Hypothalamus (tissue), 51 donors: ENCODE data around the gene CIB2.

Experiments used
- DNase-seq, 51 donors: peaks; one replicate each; lab custom pipeline; 2025; lab: John Stamatoyannopoulos, UW

The CIB2 gene

GRCh38 chr15:78088773-78089080, 42.5 kb downstream of the CIB2 start:
- DNase-seq, result no peak

DNA sequence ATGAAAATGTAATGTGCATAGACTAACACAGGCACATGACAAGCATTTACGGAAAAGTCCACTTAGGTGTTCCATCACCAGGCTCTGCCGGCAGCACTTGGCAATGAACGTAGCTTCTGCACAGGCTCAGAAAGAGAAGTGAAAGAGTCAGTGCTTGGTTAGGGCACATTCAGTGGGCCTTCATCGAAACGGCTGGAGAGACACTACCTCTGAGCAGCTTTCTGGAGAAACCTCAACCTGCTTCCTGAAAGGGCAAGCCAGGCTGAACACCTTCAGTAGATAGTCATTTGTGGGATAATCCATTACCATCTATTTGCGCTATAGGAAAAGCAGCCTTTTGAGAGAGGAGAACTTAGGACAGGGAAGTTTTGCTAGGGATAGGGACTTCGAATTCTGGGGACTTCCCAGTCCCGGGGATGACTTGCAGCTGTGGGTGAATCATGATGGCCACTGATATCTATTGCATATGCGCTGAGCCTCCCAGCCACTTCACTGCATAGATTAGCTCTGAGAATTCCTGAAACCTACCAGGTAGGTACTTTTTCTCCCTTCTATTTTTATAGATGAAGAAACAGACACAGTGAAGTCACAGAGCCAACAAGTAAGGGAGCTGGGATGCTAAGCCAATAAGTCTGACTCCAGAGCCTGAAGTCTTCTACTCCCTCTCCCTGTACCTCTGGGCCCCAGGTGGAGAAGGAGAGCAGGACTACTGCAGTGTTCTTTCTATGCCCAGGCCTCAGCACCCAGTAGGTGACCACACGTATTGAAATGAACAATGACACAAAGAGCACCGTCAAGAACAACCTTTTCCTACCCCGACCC, 43.1 kb downstream of the CIB2 start:
- DNase-seq, result peak in 1 of 51 donors; percentile 5

DNA sequence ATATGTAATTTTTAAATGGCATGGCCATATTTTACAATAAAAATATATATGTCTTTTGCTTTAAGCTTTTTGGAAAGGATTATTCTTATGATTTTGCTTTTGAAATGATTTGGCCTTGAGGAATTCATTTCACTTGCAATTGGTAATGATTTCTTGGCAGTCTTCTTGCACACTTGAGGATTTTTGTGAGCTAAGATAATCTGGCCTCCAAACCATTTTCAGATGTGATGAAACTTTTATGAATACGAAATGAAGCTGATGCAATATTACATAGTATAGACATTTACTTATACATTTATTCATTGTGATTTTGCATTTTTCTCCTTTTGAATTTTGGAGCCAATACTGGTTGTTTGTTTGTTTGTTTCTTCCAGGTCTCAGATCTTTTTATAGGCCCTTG, 45.3 kb downstream of the CIB2 start:
- no peak for DNase-seq

DNA sequence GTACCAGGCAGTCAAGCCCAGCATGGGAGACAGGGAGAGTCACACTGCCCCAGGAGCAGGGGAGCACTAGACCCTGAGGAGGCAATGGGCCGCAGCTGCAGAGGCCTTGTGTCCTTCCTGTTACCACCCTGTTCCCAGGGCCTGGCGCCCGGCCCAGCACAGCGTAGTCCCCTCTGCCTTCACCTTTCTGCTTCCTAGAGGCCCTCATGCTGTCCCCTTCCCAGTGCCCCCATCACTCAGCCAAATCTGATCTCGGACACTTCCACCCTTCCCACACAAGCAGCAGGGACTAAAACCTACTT, 46.8 kb downstream of the CIB2 start:
- DNase-seq, result no peak

DNA sequence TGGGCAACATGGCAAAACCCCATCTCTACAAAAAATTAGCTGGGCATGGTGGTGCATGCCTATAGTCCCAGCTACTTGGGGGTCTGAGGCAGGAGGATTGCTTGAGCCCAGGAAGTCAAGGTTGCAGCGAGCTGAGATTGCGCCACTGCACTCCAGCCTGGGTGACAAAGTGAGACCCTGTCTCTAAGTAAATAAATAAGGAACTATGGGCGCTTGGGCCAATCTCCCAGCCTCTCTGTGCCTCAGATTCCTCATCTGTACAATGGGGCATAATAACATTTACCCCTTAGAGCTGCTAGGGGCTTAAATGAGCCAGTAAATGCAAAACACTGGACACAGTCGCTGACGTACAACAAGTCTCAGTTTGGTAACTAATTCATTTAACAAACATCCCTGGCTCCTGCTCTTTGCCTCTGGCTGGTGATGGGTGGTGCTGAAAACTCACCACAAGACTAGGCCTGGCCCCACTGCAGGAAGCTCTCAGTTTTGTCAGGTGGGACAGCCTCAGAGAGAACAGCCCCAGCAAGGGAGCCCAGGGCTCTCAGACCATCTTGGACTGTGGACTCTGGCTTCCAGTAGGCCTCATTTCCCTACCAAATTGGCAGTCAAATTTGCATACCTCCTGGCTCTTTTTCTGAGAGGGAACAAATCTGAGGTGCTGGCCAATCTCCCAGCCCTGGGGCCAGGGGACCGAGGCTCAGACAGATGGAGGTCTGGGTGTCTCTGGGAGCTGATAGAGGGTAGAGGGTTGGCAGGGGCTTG, 47.4 kb downstream of the CIB2 start:
- no peak for DNase-seq

DNA sequence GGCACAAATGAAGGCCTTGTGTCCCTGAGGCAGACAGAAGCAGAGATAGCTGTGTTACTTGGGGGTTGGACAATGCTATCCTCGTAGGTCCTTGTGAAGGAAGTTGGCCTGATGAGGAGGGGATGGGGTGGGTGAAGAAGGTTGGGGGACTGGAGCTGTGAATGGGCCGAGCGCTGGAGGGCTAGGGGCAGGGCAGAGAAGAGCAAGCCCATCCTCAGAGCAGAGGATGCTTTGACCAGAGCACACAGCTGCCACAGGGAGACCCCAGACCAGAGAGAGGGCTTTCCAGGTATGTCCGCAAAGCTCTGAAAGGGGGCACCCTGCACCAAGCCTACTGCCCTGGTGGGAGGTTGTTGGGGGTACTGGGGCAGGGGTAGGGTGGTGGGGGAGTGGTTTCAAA, 48.1 kb downstream of the CIB2 start:
- no peak for DNase-seq

DNA sequence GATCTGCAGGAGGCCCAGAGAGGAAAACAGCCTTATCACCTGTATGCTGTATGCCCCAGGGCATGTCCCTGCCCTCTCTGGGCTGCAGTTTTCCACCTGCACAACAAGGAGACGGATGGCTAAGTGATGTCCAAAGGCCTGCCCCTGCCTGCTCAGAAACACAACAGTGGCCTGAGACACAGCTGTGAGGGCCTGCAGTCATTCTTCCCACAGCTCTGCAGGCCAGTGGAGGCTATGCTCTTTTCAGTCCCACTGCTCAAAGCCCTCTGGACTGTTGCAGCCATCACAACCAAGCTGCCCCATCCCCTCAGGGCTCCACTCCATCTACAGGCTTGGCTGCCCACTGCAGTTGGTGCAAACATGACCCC, 48.5 kb downstream of the CIB2 start:
- DNase-seq, result no peak

DNA sequence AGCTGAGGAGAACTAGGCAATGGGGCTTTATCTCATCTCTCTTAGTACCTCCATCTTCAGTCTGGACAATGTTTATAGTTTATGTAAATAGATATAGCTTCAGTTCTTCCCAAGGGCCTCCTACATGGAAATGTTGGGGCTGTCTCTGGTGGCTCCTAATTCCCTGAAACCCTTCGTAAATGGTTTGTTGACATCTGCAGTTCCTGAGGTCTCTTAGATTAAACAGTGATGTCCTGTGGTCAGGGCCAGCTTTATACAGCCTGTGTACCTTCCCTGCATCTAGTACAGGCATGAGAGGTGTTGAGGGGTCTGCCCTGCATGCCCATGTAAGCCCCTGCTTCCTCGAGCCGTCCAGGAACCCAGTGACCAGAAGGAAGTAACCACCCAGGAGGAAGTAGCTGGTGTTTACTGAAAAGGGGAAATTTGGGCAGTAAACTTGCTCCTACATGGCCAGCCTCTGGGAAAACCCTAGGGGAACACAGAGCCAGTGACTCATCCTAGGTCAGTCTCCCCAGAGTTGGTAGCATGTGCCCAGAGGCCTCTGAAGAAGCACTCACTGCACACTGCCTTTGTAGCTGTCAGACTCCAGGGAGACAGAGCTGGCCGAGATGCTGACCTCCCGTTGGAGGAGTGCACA, 49.0 kb downstream of the CIB2 start:
- no peak for DNase-seq

GRCh38 chr15:78080088-78080460, 51.2 kb downstream of the CIB2 start:
- no peak for DNase-seq

DNA sequence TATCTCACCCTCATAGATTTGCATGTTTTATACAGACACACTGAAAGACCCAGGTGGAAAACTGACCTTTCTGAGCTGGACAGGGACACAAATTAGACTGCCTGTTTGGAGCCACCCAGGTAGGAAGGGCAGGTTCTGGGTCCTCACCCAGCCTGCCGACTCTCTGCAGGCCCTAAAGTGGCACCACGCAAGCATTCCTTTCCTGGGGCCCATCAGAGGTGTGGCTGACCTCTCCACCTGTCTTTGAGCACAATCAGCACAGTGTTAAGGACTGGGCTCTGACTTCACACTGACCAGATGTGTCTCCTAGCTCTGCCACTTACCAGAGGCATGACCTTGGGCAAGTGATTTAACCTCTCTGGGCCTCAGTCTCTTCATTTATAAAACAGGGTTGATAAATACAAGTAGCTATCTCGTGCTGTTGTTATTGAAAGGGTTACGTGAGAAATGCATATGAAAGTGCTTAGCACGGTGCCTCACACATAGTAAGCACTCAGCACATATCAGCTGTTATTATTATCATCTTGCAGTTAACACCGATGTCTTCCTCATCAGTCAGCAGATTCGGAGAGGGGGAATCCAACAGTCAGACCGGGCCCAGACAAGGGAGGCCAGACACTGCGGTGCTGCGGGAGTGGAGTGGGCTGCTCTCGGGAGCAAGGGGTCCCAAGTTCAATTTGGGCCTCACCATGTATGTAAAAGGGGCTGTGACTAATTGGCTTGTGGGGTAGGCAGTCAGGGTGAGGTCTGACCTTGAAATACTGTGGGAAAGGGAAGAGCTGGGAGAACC, 51.8 kb downstream of the CIB2 start:
- no peak for DNase-seq

DNA sequence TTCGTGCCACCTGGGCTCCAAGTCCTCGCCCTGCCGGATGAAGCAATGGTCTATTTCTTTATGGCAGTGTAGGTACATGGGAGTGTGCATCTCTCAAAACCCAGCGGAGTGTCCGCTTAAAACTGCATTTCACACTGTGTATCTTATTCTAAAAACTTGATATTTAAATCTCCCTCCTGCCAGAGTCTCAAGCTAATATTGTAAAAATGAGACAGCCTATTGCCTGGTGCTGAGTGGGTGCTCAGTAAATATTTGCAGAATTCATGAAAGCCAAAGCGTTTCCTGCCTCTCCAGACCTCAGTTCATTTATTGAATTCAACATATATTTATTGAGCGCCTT, 53.4 kb downstream of the CIB2 start:
- no peak for DNase-seq

- DNase-seq, result peak in 43 of 51 donors; percentile 23 to 80 (median 53)
Measured at GRCh38 chr15:78077053-78077870, 54.0 kb downstream of the CIB2 start, which contains the start of gene TBC1D2B. TSS of gene TBC1D2B (minus strand) at chr15:78077711. CDS start at chr15:78077652, 59 bp downstream.

DNA sequence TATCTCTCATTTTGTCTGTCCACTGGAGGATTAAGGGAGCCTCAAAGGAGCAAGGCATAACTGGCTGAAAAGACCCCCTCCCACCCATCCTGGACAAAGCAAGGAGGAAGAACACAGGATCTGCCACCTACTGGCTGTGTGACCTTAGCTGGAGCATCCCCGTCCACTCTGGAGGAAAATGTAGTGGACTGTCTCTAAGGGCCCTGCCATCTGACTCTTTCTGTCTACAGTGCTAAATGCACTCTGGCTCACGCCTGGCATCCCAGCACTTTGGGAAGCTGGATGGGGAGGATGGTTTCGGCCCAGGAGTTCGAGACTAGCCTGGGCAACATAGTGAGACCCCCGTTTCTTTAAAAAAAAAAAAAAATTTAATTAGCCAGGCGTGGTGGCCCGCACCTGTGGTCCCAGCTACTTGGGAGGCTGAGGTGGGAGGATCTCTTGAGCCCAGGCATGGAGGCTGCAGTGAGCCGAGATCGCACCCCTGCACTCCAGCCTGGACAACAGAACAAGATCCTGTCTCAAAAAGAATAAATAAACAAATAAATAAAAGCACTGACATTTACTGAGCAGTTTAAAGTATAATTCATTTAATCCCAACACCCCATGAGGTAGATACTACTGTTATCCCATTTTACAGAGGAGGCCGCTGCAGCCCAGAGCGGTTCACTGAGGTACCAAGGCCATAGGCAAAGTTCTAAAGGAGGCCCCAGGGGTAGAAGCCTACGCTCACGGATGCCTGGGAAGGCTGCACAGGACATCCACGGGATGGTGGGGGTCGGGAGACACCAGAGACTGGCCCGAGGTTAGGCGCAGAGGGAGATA, 54.8 kb downstream of the CIB2 start:
- no peak for DNase-seq

DNA sequence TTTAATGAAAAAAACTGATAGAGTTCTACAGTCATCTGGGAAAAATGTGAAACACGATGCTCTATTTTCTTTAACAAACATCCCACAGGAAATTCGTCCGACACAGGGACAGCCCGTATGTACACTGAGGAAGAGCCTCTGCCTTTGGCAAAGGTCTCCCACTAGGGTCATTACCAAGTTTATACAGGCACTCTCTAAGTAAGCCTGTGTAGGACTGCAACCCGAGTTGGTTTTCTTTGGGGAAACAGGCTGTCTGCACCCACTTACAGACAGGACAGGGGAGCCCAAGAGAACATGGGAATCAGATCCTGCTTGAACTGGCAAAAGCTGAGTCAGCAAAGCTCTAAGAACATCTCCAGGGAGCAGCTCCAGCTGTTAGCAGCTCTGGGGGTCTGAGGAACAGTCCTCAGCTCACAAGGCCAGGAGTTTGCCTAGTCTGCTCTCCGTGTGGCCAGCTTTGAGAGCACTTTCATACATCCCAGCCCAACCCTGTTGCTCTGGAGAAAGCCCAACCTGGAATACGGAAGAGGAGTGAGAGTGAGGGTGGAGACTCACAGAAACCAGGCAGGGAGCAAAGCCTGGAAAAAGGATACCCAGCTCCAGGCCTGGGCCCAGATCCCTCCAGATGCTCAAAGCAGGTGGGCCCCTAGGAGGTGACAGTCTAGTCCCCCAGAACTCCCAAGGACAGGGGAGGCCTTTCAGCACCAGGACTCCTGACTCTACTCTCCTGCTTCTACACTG, 55.6 kb downstream of the CIB2 start:
- peak in 2 of 51 donors; percentile 23 to 34 for DNase-seq

GRCh38 chr15:78073046-78073787, 58.0 kb downstream of the CIB2 start:
- no peak for DNase-seq

- peak in 11 of 51 donors; percentile 18 to 48 (median 38) for DNase-seq
Measured at GRCh38 chr15:78072080-78072892, 59.0 kb downstream of the CIB2 start.

DNA sequence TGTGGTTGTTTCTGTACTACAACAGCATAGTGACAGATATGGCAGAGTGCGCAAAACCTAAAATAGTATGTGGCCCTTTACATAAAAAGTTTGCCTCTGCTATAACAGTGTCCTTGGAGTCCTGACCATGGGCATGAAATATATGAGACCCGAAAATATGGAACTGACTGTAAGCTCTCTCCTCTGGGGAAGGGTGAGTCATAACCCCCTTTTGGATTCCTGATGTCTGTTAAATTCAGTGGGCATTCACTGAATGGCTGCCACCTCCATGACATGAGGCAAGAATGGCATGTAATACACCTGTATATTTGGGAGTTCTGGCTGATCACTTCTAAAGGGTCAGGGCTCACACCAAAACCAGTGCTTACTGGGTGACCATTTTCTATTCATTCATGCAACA, 59.9 kb downstream of the CIB2 start:
- DNase-seq, result no peak
